HUDEP-2 (cell line): ENCODE results near the gene KPNA2.
"Not testable (repeated sequence)": the region's sequence is repeated elsewhere in the genome, so short reads cannot be mapped to it uniquely, and the experiment has no call there.

Source experiments
- DNase-seq, 76 experiments: peaks; one replicate each; lab custom pipeline; 2025; ENCODE audit not compliant: unreplicated experiment in 76 of 76; lab: John Stamatoyannopoulos, UW

The KPNA2 gene

GRCh38 chr17:68035523-68036303 is at the start of gene KPNA2:
Gene KPNA2, plus strand, starts transcription at chr17:68035735. Its CDS starts 1,398 bp downstream, at chr17:68037133.
- peak in 75 of 76 experiments; percentile 37 to 98 (median 94) for DNase-seq

GRCh38 chr17:67990909-67991308 is 44.6 kb upstream of the KPNA2 start:
- DNase-seq, result no peak

- DNase-seq, result peak in 16 of 76 experiments; percentile 2 to 52 (median 24)
Observed at GRCh38 chr17:67992548-67993152, 42.9 kb upstream of the KPNA2 start.

DNA sequence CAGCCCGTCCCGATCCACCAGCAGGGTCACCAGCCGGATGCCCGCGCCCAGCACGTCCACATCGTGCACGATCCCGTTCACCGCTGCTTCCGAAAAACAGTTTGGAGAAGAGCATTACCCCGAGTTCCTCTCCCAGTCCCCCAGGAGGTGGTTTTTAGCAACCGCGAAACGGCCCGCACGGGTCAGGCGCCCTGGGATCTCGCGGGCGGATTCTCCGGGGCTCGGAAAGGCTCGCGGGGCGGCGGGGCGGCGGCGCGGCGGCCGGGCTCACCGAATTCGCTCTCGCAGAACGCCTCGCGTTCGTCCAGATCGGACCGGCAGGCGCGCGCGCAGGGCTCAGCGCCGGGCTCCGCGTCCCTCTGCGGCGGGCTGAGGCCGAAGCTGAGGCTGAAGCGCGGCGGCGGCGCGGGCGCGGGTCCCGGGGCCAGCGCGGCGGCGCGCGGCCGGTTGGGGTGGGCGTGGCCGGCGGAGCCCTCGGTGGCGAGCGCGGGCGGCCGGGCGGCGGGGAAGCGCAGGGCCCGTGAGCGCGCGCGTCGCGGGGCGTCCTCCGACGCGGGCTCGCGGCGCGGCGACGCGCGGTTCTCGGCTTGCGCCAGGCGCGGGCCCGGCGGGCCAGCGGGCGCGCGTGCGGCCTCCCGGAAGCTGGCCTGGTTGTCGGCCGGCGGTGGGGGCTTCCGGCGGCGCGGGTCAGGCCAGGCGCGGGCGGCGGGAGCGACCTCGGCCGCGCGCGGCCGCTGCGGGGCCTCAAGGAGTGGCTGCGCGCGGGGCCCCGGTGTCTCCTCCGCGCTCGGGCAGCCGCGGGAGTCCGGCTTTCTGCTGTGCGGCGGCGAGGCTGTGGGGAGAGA is 42.2 kb upstream of the KPNA2 start:
- peak in 70 of 76 experiments; percentile 11 to 86 (median 64) for DNase-seq

DNA sequence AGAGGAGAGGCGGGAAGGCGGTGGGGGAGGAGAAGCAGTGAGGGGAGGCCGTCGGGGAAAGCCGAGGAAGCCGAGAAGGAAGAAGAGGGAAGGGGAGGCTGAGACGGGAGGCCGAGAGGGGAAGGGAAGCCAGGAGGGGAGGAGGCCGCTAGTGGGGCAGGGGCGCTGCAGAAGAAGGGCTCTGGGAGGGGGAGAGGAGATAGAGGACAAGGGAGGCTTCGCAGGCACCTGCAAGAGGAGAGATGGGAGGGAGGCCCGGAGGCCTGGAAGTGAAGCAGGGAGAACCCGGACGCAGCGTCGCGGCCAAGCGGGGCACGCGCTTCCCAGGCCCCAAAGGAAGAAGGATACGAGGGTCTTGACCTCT is 41.6 kb upstream of the KPNA2 start:
- DNase-seq, result peak in 17 of 76 experiments; percentile 24 to 76 (median 44)

GRCh38 chr17:67994817-67995569 is 40.5 kb upstream of the KPNA2 start:
- peak in 21 of 76 experiments; percentile 2 to 56 (median 20) for DNase-seq

DNA sequence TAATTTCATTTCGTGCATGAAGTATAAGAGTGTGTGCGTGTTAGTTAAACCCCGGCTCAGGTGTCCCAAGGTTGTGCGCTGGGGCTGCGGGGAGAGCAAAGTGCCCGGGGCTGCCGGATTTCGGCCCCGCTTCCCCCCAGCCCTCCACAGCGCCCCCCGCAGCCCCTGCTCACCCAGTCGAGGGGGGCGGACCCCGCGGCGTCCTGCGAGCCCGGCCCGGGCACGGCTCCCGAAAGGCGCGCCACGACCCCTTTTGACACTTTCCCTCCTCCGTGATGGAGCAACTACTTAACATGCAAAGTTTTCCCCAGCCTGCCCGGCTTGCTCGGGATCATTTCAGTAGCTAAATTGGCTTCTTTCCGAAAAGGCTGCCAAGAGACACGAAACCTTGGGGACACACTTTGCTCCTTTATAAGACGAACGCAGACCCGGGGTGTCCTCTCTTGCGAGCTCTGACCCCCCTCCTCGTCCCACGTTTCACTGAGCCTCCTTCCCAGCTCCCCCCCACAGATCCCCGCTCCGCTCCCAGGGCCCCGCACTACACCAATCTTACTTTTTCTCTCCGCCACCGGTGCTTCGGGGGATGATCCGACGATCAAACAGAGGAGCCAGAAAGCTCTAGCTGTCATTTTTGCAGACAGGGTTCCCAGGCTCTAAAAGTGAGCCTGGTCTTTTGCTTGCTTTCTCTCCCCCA is 39.8 kb upstream of the KPNA2 start:
- DNase-seq, result peak in 6 of 76 experiments; percentile 3 to 26 (median 18)

GRCh38 chr17:67996301-67997171 is 39.0 kb upstream of the KPNA2 start, which contains the start of gene C17orf58:
Gene C17orf58, minus strand, starts transcription at chr17:67996469. Its CDS starts 271 bp downstream, at chr17:67996198.
- not testable (repeated sequence) for DNase-seq

DNA sequence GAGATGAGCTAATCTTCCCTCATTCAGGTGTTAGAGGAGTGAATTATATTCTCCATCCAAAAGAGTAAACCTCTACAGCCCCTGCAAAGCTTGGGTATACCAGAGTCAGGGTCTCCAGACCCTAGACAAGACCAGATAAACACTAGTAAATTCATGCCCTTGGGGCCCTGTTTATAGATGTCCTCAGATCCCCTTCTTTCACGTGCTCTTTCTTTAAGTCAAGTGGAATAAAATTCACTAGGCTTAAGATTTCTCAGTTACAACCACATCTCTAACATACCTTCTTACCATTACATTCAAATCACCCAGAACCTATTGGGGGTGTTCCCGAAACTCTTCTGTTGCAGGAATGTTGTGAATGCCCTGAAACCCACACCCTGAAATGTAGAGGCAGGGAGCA is 37.1 kb upstream of the KPNA2 start:
- DNase-seq, result no peak

- no peak for DNase-seq
Observed at GRCh38 chr17:67999291-67999911, 36.1 kb upstream of the KPNA2 start.

- DNase-seq, result no peak
Observed at GRCh38 chr17:68004201-68004600, 31.3 kb upstream of the KPNA2 start.

GRCh38 chr17:68006797-68007196 is 28.7 kb upstream of the KPNA2 start:
- DNase-seq, result no peak

GRCh38 chr17:68011199-68011665 is 24.3 kb upstream of the KPNA2 start:
- peak in 53 of 76 experiments; percentile 7 to 71 (median 38) for DNase-seq

- no peak for DNase-seq
Observed at GRCh38 chr17:68013385-68013784, 22.1 kb upstream of the KPNA2 start.

- no peak for DNase-seq
Observed at GRCh38 chr17:68015081-68015723, 20.3 kb upstream of the KPNA2 start.

DNA sequence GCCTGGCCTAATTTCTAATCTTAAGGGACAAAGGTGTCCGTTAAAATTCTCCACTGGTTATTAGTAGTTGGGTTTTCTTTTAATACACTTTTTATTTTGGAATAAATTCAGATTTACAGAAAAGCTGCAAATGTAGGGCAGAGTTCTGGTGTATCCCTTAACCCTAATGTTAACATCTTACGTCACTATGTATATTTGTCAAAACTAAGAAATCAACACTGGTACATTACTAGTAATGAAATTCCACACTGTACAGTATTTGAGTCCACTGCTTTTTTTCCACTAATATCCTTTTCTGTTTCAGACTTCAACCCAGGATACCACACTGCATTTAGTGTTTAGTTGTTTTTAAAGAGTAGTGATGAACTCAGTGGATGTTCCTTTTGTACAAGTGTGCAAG is 18.7 kb upstream of the KPNA2 start:
- no peak for DNase-seq

GRCh38 chr17:68018493-68018892 is 17.0 kb upstream of the KPNA2 start:
- DNase-seq, result not testable (repeated sequence)

DNA sequence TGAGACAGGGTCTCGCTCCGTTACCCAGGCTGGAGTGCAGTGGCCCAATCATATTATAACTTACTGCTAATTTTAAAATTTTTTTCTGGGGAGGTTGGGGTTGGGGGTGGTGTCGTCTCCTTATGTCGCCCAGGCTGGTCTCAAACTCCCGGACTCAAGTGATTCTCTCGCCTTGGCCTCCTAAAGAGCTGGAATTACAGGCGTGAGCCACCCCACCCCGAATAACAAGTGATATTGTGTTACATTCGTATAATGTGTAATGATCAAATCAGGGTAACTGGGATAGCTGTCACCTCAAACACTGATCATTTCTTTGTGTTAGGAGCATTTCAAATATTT is 16.2 kb upstream of the KPNA2 start:
- DNase-seq, result no peak
